ENCODE results near the gene QKI. TPM values are rescaled to one million over a fixed set of nuclear protein-coding genes. Genes with fewer than 3 reads are reported as not detected.

The QKI gene
- total and polyA plus RNA-seq, 3 donors from 2014 or later = 148 to 366 (median 315) TPM

DNA sequence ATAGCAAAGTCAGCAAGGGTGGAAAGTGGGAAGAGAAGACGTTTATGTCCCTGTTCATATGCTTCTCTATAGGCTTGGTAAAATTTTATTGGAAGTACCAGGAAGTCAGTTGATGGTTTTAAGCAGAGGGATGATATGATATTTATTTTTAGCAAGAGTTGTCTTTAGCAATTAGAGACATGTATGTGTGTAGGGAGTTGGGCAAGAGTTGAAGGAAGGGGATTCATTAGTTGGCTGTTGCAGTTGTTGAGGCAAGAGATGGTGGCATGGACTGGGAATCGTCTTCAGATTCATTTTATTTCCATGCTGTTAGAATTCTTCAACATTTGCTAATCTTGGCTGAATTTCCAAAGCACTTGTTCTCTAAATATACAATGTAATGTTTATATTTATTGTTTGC lies 85.6 kb downstream of the QKI start:
- Histone ChIP-seq H3K4me1 (peaks cover 9% of the 10 kb centered on the region), H3K27me3 (no peaks in the 10 kb centered on the region), H3K36me3 (ENCODE audit: low read depth, missing control alignments) (no peaks in the 10 kb centered on the region), H3K27ac (peak overlapping the region in 1 of 2 donors; percentile 25), H3K4me3 (no peak overlapping the region), H3K9me3 (no peaks in the 10 kb centered on the region)
- 62 to 75% methylated on average over 2 of the region's 2 CpGs for WGBS, 2 donors
- TF ChIP-seq CTCF (IDR thresholded peaks at IDR 0.05) = no peak
- TF ChIP-seq POLR2A (IDR thresholded peaks at IDR 0.05) = no peak
- no peak for DNase-seq
- intact Hi-C loops (cut with DNase I; ENCODE audit: low total_unique reads) = no loop called here

GRCh38 chr6:163501026-163501425 lies 86.5 kb downstream of the QKI start:
- Histone ChIP-seq H3K27me3 (no peaks in the 10 kb centered on the region), H3K4me1 (peaks cover 9% of the 10 kb centered on the region), H3K27ac (no peak overlapping the region), H3K9me3 (no peaks in the 10 kb centered on the region), H3K4me3 (no peak overlapping the region), H3K36me3 (ENCODE audit: low read depth, missing control alignments) (no peaks in the 10 kb centered on the region)
- TF ChIP-seq POLR2A (IDR thresholded peaks at IDR 0.05) (no peak), CTCF (IDR thresholded peaks at IDR 0.05) (peak in 1 of 3 experiments; percentile 18)
- 54 to 71% methylated on average over 2 of the region's 2 CpGs for WGBS, 2 donors
- no peak for DNase-seq
- intact Hi-C loops (cut with DNase I; ENCODE audit: low total_unique reads) = no loop called here

DNA sequence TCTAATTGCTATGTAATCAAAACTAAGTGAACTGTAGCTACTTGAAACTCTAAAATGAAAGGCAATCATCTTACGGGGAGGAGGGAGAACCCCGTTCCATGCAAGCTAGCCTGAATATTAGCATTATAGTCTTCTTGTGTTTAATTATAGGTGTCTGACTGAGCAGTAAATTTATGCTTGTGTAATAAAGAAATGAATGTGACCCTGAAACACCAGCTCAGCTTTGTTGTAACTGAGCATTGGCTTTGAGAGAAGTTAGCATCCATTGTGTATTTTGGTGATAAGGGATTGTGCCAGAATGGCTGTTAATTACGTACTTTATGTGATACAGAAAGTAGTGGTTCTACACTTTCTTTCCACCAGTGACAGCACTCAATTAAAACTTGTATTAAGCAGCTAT lies 86.9 kb downstream of the QKI start:
- Histone ChIP-seq H3K27ac (no peak overlapping the region), H3K4me1 (peaks cover 8% of the 10 kb centered on the region), H3K4me3 (no peak overlapping the region), H3K9me3 (no peaks in the 10 kb centered on the region), H3K27me3 (no peaks in the 10 kb centered on the region), H3K36me3 (ENCODE audit: low read depth, missing control alignments) (no peaks in the 10 kb centered on the region)
- no peak for DNase-seq
- 63 to 77% methylated on average over 3 of the region's 3 CpGs for WGBS, 2 donors
- TF ChIP-seq CTCF (IDR thresholded peaks at IDR 0.05) (no peak), POLR2A (IDR thresholded peaks at IDR 0.05) (no peak)
- intact Hi-C loops (cut with DNase I; ENCODE audit: low total_unique reads) = no loop called here

GRCh38 chr6:163504984-163505640 lies 90.6 kb downstream of the QKI start:
- Histone ChIP-seq H3K4me1 (peaks cover 4% of the 10 kb centered on the region), H3K27me3 (no peaks in the 10 kb centered on the region), H3K9me3 (no peaks in the 10 kb centered on the region), H3K27ac (no peak overlapping the region), H3K4me3 (no peak overlapping the region), H3K36me3 (ENCODE audit: low read depth, missing control alignments) (no peaks in the 10 kb centered on the region)
- no peak for DNase-seq
- 79 to 85% methylated on average over 8 of the region's 8 CpGs for WGBS, 2 donors
- intact Hi-C loops (cut with DNase I; ENCODE audit: low total_unique reads) = no loop called here
- TF ChIP-seq POLR2A (IDR thresholded peaks at IDR 0.05) (no peak), CTCF (IDR thresholded peaks at IDR 0.05) (no peak)

DNA sequence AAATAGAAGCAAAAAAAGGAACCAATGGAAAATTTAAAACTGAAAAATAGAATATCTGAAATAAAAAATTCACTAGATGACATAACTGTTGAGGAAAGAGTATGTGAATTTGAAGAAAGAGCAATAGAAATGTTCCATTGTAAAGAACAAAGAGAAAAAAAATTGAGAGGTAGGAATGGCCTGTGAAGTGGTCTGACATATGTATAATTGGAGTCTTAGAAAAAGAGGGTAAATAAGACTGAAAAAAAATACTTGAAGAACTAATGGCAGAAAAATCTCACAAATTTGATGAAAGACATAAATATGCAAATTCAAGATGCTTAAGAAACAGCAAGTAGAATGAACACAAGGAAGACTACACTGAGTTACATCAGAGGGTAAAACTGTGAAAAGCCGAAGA lies 93.4 kb downstream of the QKI start:
- H3K27me3 ChIP-seq = no peaks in the 10 kb centered on the region
- H3K4me3 ChIP-seq = no peak overlapping the region
- intact Hi-C loops (cut with DNase I; ENCODE audit: low total_unique reads) = no loop called here
- TF ChIP-seq CTCF (IDR thresholded peaks at IDR 0.05) (no peak), POLR2A (IDR thresholded peaks at IDR 0.05) (no peak)
- DNase-seq = no peak
- no peak overlapping the region for H3K27ac ChIP-seq
- H3K4me1 ChIP-seq = no peaks in the 10 kb centered on the region
- no peaks in the 10 kb centered on the region for H3K36me3 ChIP-seq (ENCODE audit: low read depth, missing control alignments)
- WGBS, 2 donors = 94 to 100% methylated on average over 1 of the region's 1 CpG
- H3K9me3 ChIP-seq = no peaks in the 10 kb centered on the region
